ENCODE data around the gene INPP5A.

Gene INPP5A

GRCh38 chr10:132690821-132691610 lies 153.4 kb downstream of the INPP5A start:
- Histone ChIP-seq H3K9me3 (ENCODE audit: control insufficient read depth, insufficient read depth, low read depth, low read length) (peaks cover 10% of the 10 kb centered on the region; the same call in 1 of the 2 replicates), H3K4me3 (ENCODE audit: low read depth, low read length) (no peak overlapping the region), H3K36me3 (ENCODE audit: control insufficient read depth, insufficient read depth, low read length) (no peaks in the 10 kb centered on the region), H3K27ac (ENCODE audit: low read depth, low read length) (no peak overlapping the region), H3K27me3 (ENCODE audit: control insufficient read depth, insufficient read depth, low read length) (no peaks in the 10 kb centered on the region), H3K4me1 (ENCODE audit: control insufficient read depth, insufficient read depth, low read length) (no peaks in the 10 kb centered on the region; the same call in 1 of the 2 replicates), H3K9ac (ENCODE audit: low read length) (no peak overlapping the region)

GRCh38 chr10:132691711-132692153 lies 154.1 kb downstream of the INPP5A start:
- Histone ChIP-seq H3K4me1 (ENCODE audit: control insufficient read depth, insufficient read depth, low read length) (no peaks in the 10 kb centered on the region; the same call in 1 of the 2 replicates), H3K9ac (ENCODE audit: low read length) (no peak overlapping the region), H3K36me3 (ENCODE audit: control insufficient read depth, insufficient read depth, low read length) (no peaks in the 10 kb centered on the region), H3K9me3 (ENCODE audit: control insufficient read depth, insufficient read depth, low read depth, low read length) (peaks cover 10% of the 10 kb centered on the region; the same call in 1 of the 2 replicates), H3K27me3 (ENCODE audit: control insufficient read depth, insufficient read depth, low read length) (no peaks in the 10 kb centered on the region), H3K4me3 (ENCODE audit: low read depth, low read length) (no peak overlapping the region), H3K27ac (ENCODE audit: low read depth, low read length) (no peak overlapping the region)

- Histone ChIP-seq H3K27ac (ENCODE audit: low read depth, low read length) (no peak overlapping the region), H3K9me3 (ENCODE audit: control insufficient read depth, insufficient read depth, low read depth, low read length) (peaks cover 10% of the 10 kb centered on the region; the same call in 1 of the 2 replicates), H3K4me3 (ENCODE audit: low read depth, low read length) (no peak overlapping the region), H3K9ac (ENCODE audit: low read length) (no peak overlapping the region), H3K36me3 (ENCODE audit: control insufficient read depth, insufficient read depth, low read length) (no peaks in the 10 kb centered on the region), H3K4me1 (ENCODE audit: control insufficient read depth, insufficient read depth, low read length) (no peaks in the 10 kb centered on the region; the same call in 1 of the 2 replicates), H3K27me3 (ENCODE audit: control insufficient read depth, insufficient read depth, low read length) (no peaks in the 10 kb centered on the region)
These were observed 154.7 kb downstream of the INPP5A start for GRCh38 chr10:132692311-132692710.

GRCh38 chr10:132693676-132694075 lies 156.1 kb downstream of the INPP5A start:
- H3K27ac ChIP-seq (ENCODE audit: low read depth, low read length) = no peak overlapping the region
- peaks cover 10% of the 10 kb centered on the region; the same call in 1 of the 2 replicates for H3K9me3 ChIP-seq (ENCODE audit: control insufficient read depth, insufficient read depth, low read depth, low read length)
- H3K4me1 ChIP-seq (ENCODE audit: control insufficient read depth, insufficient read depth, low read length) = no peaks in the 10 kb centered on the region
- no peaks in the 10 kb centered on the region for H3K27me3 ChIP-seq (ENCODE audit: control insufficient read depth, insufficient read depth, low read length)
- H3K4me3 ChIP-seq (ENCODE audit: low read depth, low read length) = no peak overlapping the region
- H3K36me3 ChIP-seq (ENCODE audit: control insufficient read depth, insufficient read depth, low read length) = no peaks in the 10 kb centered on the region
- H3K9ac ChIP-seq (ENCODE audit: low read length) = no peak overlapping the region

DNA sequence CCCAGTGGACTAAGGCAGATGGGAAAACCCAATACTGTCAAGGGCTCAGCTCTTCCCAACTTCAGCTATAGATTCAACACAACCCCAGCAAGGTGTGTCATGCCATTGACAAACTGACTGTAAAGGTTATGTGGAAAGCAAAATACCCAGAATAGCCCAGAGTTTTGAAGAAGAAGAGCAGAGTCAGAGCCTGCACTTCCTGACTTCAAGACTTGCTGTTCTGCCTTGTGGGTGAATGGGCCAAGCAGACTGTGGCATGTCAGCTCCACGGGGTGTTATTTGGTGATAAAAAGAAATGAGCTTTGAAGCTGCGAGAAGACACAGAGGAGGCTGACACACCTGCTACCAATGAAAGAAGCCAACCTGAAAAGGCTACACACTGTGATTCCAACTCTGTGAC lies 158.6 kb downstream of the INPP5A start:
- no peak overlapping the region for H3K9ac ChIP-seq (ENCODE audit: low read length)
- H3K4me3 ChIP-seq (ENCODE audit: low read depth, low read length) = no peak overlapping the region
- H3K36me3 ChIP-seq (ENCODE audit: control insufficient read depth, insufficient read depth, low read length) = no peaks in the 10 kb centered on the region
- no peaks in the 10 kb centered on the region for H3K27me3 ChIP-seq (ENCODE audit: control insufficient read depth, insufficient read depth, low read length)
- H3K9me3 ChIP-seq (ENCODE audit: control insufficient read depth, insufficient read depth, low read depth, low read length) = peaks cover 10% of the 10 kb centered on the region; the same call in 1 of the 2 replicates
- peaks cover 3% of the 10 kb centered on the region; the same call in 1 of the 2 replicates for H3K4me1 ChIP-seq (ENCODE audit: control insufficient read depth, insufficient read depth, low read length)
- H3K27ac ChIP-seq (ENCODE audit: low read depth, low read length) = no peak overlapping the region

- no peak overlapping the region for H3K9ac ChIP-seq (ENCODE audit: low read length)
- peaks cover 10% of the 10 kb centered on the region; the same call in 1 of the 2 replicates for H3K9me3 ChIP-seq (ENCODE audit: control insufficient read depth, insufficient read depth, low read depth, low read length)
- H3K4me1 ChIP-seq (ENCODE audit: control insufficient read depth, insufficient read depth, low read length) = peaks cover 3% of the 10 kb centered on the region; the same call in 1 of the 2 replicates
- no peaks in the 10 kb centered on the region for H3K27me3 ChIP-seq (ENCODE audit: control insufficient read depth, insufficient read depth, low read length)
- no peak overlapping the region for H3K27ac ChIP-seq (ENCODE audit: low read depth, low read length)
- H3K36me3 ChIP-seq (ENCODE audit: control insufficient read depth, insufficient read depth, low read length) = no peaks in the 10 kb centered on the region
- no peak overlapping the region for H3K4me3 ChIP-seq (ENCODE audit: low read depth, low read length)
These were observed 159.4 kb downstream of the INPP5A start for GRCh38 chr10:132696728-132697577.

DNA sequence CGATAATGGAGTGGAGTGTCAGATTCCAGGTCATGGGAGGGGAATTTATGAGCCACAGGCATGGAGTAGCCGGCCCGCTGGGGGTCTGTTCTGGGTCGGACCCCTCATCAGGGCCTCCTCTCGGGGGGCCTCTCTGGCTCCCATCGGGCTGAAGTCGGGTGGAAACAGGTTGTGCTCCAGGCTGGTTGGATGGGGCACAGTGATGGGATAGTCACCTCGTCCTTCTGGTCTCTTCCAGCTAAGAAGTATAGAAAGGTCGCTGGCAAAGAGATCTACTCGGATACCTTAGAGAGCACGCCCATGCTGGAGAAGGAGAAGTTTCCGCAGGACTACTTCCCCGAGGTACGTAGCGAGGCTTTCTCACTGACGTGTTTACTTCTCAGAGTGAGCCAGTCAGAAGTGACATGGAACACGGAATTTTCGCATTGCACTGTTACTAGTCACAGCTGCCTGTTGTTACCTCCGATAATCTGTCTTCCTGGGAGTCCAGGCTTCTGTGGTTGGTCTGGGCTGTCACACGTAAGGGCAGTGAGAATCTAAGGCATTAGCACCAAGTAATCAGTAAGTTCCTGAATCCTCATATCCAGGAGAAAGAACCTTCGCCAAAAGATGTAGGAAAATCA lies 160.1 kb downstream of the INPP5A start:
- Histone ChIP-seq H3K9me3 (ENCODE audit: control insufficient read depth, insufficient read depth, low read depth, low read length) (peaks cover 10% of the 10 kb centered on the region; the same call in 1 of the 2 replicates), H3K27me3 (ENCODE audit: control insufficient read depth, insufficient read depth, low read length) (no peaks in the 10 kb centered on the region), H3K36me3 (ENCODE audit: control insufficient read depth, insufficient read depth, low read length) (no peaks in the 10 kb centered on the region), H3K27ac (ENCODE audit: low read depth, low read length) (no peak overlapping the region), H3K9ac (ENCODE audit: low read length) (no peak overlapping the region), H3K4me3 (ENCODE audit: low read depth, low read length) (no peak overlapping the region), H3K4me1 (ENCODE audit: control insufficient read depth, insufficient read depth, low read length) (peaks cover 3% of the 10 kb centered on the region; the same call in 1 of the 2 replicates)

DNA sequence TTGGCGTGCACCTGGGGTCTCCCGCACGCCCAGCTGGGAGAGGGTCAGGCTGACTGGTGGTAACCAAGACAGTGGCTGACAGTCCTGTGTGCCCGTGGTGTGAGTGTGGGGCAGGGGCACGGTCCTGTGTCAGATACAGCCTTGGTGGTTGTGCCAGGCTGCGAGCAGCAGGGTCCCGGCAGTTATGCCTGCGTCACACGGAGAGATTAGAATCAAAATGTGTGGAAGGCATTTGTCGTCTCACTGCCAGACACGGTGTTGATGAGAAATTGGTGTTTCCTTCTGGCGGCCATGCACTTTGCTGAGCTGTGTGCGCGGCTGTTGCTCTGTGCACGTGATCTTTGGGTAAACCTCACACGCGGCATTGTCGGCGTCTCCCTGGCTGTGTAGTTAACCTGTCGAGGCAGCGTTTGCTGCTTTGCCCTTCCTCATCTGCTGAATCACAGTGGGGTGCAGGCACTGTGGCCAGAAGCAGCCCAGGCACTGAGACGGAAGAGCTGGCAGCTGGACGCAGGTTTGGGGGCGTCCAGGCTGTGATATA lies 160.7 kb downstream of the INPP5A start:
- no peaks in the 10 kb centered on the region for H3K36me3 ChIP-seq (ENCODE audit: control insufficient read depth, insufficient read depth, low read length)
- no peak overlapping the region for H3K4me3 ChIP-seq (ENCODE audit: low read depth, low read length)
- H3K9ac ChIP-seq (ENCODE audit: low read length) = no peak overlapping the region
- H3K27me3 ChIP-seq (ENCODE audit: control insufficient read depth, insufficient read depth, low read length) = no peaks in the 10 kb centered on the region
- no peak overlapping the region for H3K27ac ChIP-seq (ENCODE audit: low read depth, low read length)
- peaks cover 10% of the 10 kb centered on the region; the same call in 1 of the 2 replicates for H3K9me3 ChIP-seq (ENCODE audit: control insufficient read depth, insufficient read depth, low read depth, low read length)
- peaks cover 3% of the 10 kb centered on the region; the same call in 1 of the 2 replicates for H3K4me1 ChIP-seq (ENCODE audit: control insufficient read depth, insufficient read depth, low read length)

DNA sequence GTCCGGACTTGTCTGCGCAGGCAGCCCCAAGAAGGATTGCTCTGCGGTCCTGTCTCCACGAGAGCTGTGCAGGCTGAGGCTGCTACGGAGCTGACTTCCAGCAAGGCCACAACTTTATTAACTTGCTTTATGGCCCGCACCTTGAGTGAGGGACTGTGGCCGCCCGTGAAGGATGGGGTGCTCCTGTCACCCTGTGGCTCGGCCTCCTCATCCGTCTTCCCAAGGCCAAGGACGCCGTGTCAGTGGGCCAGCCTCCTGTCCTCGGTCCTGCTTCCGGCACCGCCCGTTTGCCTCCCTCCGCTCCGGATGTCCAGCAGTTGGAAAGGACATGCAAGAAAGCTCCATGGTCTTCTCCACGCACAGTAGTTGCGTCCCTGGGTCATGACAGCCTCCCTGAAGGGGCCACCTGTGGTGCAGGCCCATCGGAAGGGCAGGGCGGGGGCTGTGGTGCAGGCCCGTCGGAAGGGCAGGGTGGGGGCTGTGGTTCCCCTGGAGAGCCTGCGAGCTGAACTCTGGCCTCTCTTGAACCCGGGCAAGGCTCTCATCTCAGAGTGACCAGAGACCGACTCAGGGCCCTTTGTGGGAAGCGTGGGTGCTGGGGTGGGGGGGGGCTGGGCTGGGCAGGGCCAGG lies 161.3 kb downstream of the INPP5A start:
- no peaks in the 10 kb centered on the region for H3K27me3 ChIP-seq (ENCODE audit: control insufficient read depth, insufficient read depth, low read length)
- H3K9ac ChIP-seq (ENCODE audit: low read length) = no peak overlapping the region
- H3K36me3 ChIP-seq (ENCODE audit: control insufficient read depth, insufficient read depth, low read length) = no peaks in the 10 kb centered on the region
- no peak overlapping the region for H3K27ac ChIP-seq (ENCODE audit: low read depth, low read length)
- peaks cover 3% of the 10 kb centered on the region; the same call in 1 of the 2 replicates for H3K4me1 ChIP-seq (ENCODE audit: control insufficient read depth, insufficient read depth, low read length)
- H3K4me3 ChIP-seq (ENCODE audit: low read depth, low read length) = no peak overlapping the region
- peaks cover 10% of the 10 kb centered on the region for H3K9me3 ChIP-seq (ENCODE audit: control insufficient read depth, insufficient read depth, low read depth, low read length)

All from HUES6 (cell line).